HG02885 (cell line): ENCODE measurements around the gene MEIS3.
"Not testable (repeated sequence)": the region's sequence is repeated elsewhere in the genome, so short reads cannot be mapped to it uniquely, and the experiment has no call there.

Source experiments
- ATAC-seq: cut with Tn5 transposase; IDR thresholded peaks from one replicate; pipeline ENCODE4 v1.9.1; 2021; ENCODE audit warnings: mild to moderate bottlenecking; ENCODE audit not compliant: unreplicated experiment, poor library complexity

The MEIS3 gene

GRCh38 chr19:47417746-47418691 lies 1.3 kb downstream of the MEIS3 start:
- ATAC-seq: no peak

- ATAC-seq: no peak
These were observed 2.1 kb downstream of the MEIS3 start for GRCh38 chr19:47417107-47417745.

- ATAC-seq: no peak
These were observed 2.7 kb downstream of the MEIS3 start for GRCh38 chr19:47416643-47416985.

- ATAC-seq: no peak
These were observed 3.2 kb downstream of the MEIS3 start for GRCh38 chr19:47415953-47416642.

GRCh38 chr19:47414469-47414868 lies 4.9 kb downstream of the MEIS3 start:
- ATAC-seq: no peak

GRCh38 chr19:47413941-47414340 lies 5.4 kb downstream of the MEIS3 start:
- ATAC-seq: no peak

GRCh38 chr19:47411696-47412095 lies 7.6 kb downstream of the MEIS3 start:
- ATAC-seq: not testable (repeated sequence)

- no peak for ATAC-seq
These were observed 8.2 kb downstream of the MEIS3 start for GRCh38 chr19:47411101-47411500.

- ATAC-seq: no peak
These were observed 11.0 kb downstream of the MEIS3 start for GRCh38 chr19:47408156-47408938.

GRCh38 chr19:47407417-47407774 lies 11.9 kb downstream of the MEIS3 start:
- no peak for ATAC-seq

- no peak for ATAC-seq
These were observed 12.5 kb downstream of the MEIS3 start for GRCh38 chr19:47406711-47407416.

- ATAC-seq: no peak
These were observed 13.4 kb downstream of the MEIS3 start for GRCh38 chr19:47405854-47406417.

- no peak for ATAC-seq
These were observed 14.2 kb downstream of the MEIS3 start for GRCh38 chr19:47405197-47405550.

- no peak for ATAC-seq
These were observed 14.8 kb downstream of the MEIS3 start for GRCh38 chr19:47404334-47405196.

GRCh38 chr19:47402504-47402903 lies 16.8 kb downstream of the MEIS3 start:
- ATAC-seq: no peak

- ATAC-seq: no peak
These were observed 20.4 kb downstream of the MEIS3 start for GRCh38 chr19:47398707-47399597.

GRCh38 chr19:47391510-47392223 lies 27.7 kb downstream of the MEIS3 start:
- no peak for ATAC-seq
